ENCODE results near the gene VEGFB.

- TF ChIP-seq CTCF (conservative IDR thresholded peaks at IDR 0.05; ENCODE audit: low read length) (no peak), EZH2phosphoT487 (IDR thresholded peaks at IDR 0.05; ENCODE audit: borderline replicate concordance) (no peak)
Observed at GRCh38 chr11:64220798-64221197, 13.6 kb upstream of the VEGFB start.
